Stimulated activated CD4-positive, alpha-beta T cell treated with anti-CD3 and anti-CD28 coated beads, Interleukin-2, amount 100 ng/mL, for 24 hours (primary cell): ENCODE data around the gene ADRM1.

ENCODE experiments used
- DNase-seq, 2 donors: peaks; one replicate each; pipeline ENCODE4 v3.0.0-alpha.2; 2020

Gene ADRM1

GRCh38 chr20:62299666-62300236 lies 3.0 kb upstream of the ADRM1 start:
- DNase-seq = no peak

- DNase-seq = no peak
Measured at GRCh38 chr20:62300319-62300718, 2.5 kb upstream of the ADRM1 start.

GRCh38 chr20:62301111-62301668 lies 1.6 kb upstream of the ADRM1 start:
- DNase-seq = no peak

- DNase-seq = peak; percentile 90 to 91
Measured at GRCh38 chr20:62301773-62302340, 940 bp upstream of the ADRM1 start.

- no peak for DNase-seq
Measured at GRCh38 chr20:62303062-62303339, 204 bp downstream of the ADRM1 start.

- peak; percentile 27 to 29 for DNase-seq
Measured at GRCh38 chr20:62303340-62304226, 786 bp downstream of the ADRM1 start.

GRCh38 chr20:62304331-62305148 lies 1.7 kb downstream of the ADRM1 start:
- DNase-seq = no peak

GRCh38 chr20:62305149-62305764 lies 2.5 kb downstream of the ADRM1 start:
- DNase-seq = no peak

- no peak for DNase-seq
Measured at GRCh38 chr20:62305765-62306413, 3.1 kb downstream of the ADRM1 start.

GRCh38 chr20:62306414-62307187 lies 3.8 kb downstream of the ADRM1 start:
- no peak for DNase-seq

GRCh38 chr20:62307226-62308101 lies 4.7 kb downstream of the ADRM1 start:
- DNase-seq = no peak

GRCh38 chr20:62308102-62308822 lies 5.5 kb downstream of the ADRM1 start:
- DNase-seq = no peak

- DNase-seq = no peak
Measured at GRCh38 chr20:62309198-62309944, 6.6 kb downstream of the ADRM1 start.

- DNase-seq = no peak
Measured at GRCh38 chr20:62309947-62310756, 7.4 kb downstream of the ADRM1 start.

- DNase-seq = no peak
Measured at GRCh38 chr20:62310757-62311121, 7.9 kb downstream of the ADRM1 start.

- DNase-seq = no peak
Measured at GRCh38 chr20:62311150-62311549, 8.4 kb downstream of the ADRM1 start.

- DNase-seq = no peak
Measured at GRCh38 chr20:62311832-62312661, 9.2 kb downstream of the ADRM1 start.
